ENCODE measurements around the gene MESD.
A peak's percentile ranks its signal among the peaks of the same experiment; 100 is the strongest.

Gene MESD

DNA sequence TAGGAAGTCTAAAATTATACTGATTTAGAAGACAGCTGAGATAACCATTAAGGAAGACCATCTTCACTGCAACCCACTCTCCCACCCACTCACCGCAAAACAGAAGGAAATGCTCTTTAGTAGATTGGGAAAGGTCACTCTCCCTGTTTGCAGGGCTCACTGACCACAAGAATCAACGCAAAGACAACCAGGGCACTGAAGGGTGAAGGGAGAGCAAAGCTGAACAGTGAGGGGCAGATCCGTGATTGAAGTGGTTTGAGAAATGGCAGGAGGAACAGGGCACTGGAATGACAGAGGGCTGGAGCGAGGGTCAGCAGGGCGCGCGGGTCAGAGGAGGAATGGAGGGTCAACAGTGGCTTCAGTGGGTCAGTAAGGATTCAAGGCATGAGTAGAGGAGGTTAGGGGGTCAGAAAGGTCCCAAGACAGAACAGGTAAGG is 520 bp downstream of the MESD start:
- Mint-ChIP-seq H3K4me1 (ENCODE audit: low read depth) (peaks cover 56% of the 10 kb centered on the region), H3K9me3 (no peaks in the 10 kb centered on the region), H3K4me3 (peak overlapping the region; percentile 98), H3K27me3 (ENCODE audit: low read depth) (no peaks in the 10 kb centered on the region), H3K27ac (peak overlapping the region; percentile 94), H3K36me3 (ENCODE audit: low read depth) (peaks cover 12% of the 10 kb centered on the region)

DNA sequence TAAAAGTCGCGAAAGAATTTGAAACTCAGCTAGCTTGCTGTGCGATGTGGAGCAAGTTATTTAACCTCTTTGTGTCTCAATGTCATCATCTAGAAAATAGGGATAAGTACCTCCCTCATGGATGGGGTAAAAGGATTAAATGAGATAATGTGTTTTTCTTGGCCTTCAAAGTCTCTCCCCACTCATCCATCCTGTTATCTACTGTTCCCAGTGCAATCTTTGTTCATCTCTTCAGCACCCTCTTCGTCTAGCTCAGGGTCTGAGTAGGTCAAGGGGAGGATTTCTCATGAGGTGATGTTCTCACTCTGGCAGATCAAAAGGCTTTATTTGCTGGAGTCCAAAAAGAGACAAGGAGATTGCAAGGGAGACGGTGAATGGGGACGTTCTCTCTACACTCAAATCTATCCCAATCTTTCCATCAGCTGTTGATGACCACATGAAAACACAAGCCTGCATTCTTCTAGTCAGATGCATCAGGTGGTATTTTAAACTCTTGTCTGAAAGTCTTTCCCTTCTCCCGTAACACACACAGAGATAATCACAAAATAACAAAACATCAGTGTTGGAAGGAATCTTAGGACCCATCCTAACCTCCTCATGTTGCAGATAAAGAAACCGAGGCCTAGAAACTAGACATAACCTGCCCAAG is 1.3 kb downstream of the MESD start:
- Mint-ChIP-seq H3K27ac (peak overlapping the region; percentile 94), H3K36me3 (ENCODE audit: low read depth) (peaks cover 13% of the 10 kb centered on the region), H3K27me3 (ENCODE audit: low read depth) (no peaks in the 10 kb centered on the region), H3K4me1 (ENCODE audit: low read depth) (peaks cover 59% of the 10 kb centered on the region), H3K4me3 (peak overlapping the region; percentile 98), H3K9me3 (no peaks in the 10 kb centered on the region)

DNA sequence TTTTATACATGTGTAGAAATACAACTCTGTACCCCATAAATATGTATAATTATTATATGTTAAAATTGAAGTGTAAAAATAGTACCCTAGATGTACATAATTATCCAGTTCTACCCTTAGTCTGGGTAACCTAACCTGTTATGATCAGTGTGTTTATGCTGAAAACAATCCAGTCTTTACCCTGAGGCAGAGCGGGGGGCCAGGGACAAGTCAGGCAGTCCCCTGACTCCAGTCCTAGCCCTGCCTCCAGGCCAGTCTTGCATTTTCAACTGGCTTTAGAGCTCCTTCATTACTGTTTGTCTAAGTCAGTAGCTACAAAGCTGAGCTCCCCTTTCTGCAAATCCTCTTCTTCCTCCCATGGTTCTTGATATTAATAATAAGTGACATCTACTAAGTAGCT is 3.1 kb downstream of the MESD start:
- Mint-ChIP-seq H3K4me3 (no peak overlapping the region), H3K9me3 (no peaks in the 10 kb centered on the region), H3K4me1 (ENCODE audit: low read depth) (peaks cover 56% of the 10 kb centered on the region), H3K36me3 (ENCODE audit: low read depth) (peaks cover 20% of the 10 kb centered on the region), H3K27ac (no peak overlapping the region), H3K27me3 (ENCODE audit: low read depth) (no peaks in the 10 kb centered on the region)

DNA sequence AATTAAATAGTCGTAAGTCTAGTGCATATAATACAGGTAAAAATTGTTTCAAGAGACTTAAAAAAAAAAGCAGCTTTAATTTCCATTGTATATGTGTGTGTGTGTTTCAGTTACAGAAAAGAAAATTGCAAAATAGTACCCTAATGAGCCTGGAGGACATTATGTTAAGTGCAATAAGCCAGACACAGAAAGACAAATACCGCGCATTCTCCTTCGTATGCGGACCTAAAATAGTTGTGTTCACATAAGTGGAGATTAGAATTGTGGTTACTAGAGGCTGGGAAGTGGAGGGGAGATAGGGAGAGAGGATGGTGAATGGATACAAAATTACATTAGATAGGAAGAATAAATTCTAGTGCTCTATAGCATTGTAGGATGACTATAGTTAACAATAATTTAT is 3.6 kb downstream of the MESD start:
- H3K4me3 Mint-ChIP-seq, result no peak overlapping the region
- no peaks in the 10 kb centered on the region for H3K27me3 Mint-ChIP-seq (ENCODE audit: low read depth)
- peaks cover 51% of the 10 kb centered on the region for H3K4me1 Mint-ChIP-seq (ENCODE audit: low read depth)
- H3K36me3 Mint-ChIP-seq (ENCODE audit: low read depth), result peaks cover 20% of the 10 kb centered on the region
- no peak overlapping the region for H3K27ac Mint-ChIP-seq
- H3K9me3 Mint-ChIP-seq, result no peaks in the 10 kb centered on the region

DNA sequence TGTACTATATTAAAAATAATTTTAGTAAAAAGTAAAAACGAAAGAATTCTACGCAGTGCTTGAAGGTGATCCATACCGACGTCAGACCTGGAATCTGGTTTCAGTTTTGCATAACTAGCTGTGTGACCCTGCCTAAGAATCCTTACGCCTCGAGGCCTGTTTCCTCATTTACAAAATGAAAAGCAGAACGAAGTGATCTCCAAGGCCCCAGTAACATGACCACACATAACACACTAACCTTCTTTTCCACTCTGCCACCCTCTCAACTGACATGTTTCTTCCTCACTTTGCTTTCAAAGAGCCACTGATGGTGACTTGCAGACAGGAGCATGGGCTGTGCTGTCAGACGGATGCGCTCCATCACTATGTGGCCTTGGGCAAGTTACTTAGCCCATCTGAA is 4.8 kb downstream of the MESD start:
- peaks cover 45% of the 10 kb centered on the region for H3K4me1 Mint-ChIP-seq (ENCODE audit: low read depth)
- H3K36me3 Mint-ChIP-seq (ENCODE audit: low read depth), result peaks cover 25% of the 10 kb centered on the region
- H3K27ac Mint-ChIP-seq, result peak overlapping the region; percentile 34
- no peak overlapping the region for H3K4me3 Mint-ChIP-seq
- no peaks in the 10 kb centered on the region for H3K9me3 Mint-ChIP-seq
- no peaks in the 10 kb centered on the region for H3K27me3 Mint-ChIP-seq (ENCODE audit: low read depth)

DNA sequence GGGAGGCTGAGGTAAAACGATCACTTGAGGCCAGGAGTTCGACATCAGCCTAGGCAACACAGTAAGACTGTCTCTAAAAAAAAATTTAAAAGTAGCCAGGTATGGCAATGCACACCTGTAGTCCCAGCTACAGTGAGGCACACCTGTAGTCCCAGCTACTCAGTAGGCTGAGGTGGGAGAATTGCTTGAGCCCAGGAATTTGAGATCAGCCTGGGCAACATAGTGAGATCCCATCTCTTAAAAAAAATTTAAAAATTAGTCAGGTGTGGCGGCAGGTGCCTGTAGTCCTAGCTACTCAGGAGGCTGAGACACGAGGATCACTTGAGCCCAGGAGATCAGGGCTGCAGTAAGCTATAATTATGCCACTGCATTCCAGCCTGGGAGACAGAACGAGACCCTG is 6.8 kb downstream of the MESD start:
- peaks cover 32% of the 10 kb centered on the region for H3K36me3 Mint-ChIP-seq (ENCODE audit: low read depth)
- no peaks in the 10 kb centered on the region for H3K9me3 Mint-ChIP-seq
- no peak overlapping the region for H3K27ac Mint-ChIP-seq
- peaks cover 42% of the 10 kb centered on the region for H3K4me1 Mint-ChIP-seq (ENCODE audit: low read depth)
- H3K4me3 Mint-ChIP-seq, result no peak overlapping the region
- H3K27me3 Mint-ChIP-seq (ENCODE audit: low read depth), result no peaks in the 10 kb centered on the region

DNA sequence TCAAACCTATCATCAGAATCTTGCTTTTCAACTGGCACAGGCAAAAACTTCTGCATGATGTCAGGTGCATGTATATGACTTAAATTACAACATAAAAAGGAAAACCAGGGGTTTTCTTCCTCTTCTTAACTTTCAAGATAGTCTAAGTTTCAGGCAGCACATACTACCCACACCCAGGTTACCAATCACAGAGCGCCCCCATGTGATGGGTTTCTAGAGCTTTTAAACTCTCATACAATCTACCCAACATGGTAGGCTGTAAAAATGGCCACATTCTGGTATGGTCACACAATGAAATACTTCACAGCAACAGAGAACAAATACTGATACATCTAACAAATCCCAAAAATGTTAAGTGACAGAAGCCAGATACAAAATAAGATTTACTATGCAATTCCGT is 7.4 kb downstream of the MESD start:
- peak overlapping the region; percentile 56 for H3K27ac Mint-ChIP-seq
- H3K9me3 Mint-ChIP-seq, result no peaks in the 10 kb centered on the region
- no peak overlapping the region for H3K4me3 Mint-ChIP-seq
- H3K4me1 Mint-ChIP-seq (ENCODE audit: low read depth), result peaks cover 46% of the 10 kb centered on the region
- no peaks in the 10 kb centered on the region for H3K27me3 Mint-ChIP-seq (ENCODE audit: low read depth)
- peaks cover 32% of the 10 kb centered on the region for H3K36me3 Mint-ChIP-seq (ENCODE audit: low read depth)

DNA sequence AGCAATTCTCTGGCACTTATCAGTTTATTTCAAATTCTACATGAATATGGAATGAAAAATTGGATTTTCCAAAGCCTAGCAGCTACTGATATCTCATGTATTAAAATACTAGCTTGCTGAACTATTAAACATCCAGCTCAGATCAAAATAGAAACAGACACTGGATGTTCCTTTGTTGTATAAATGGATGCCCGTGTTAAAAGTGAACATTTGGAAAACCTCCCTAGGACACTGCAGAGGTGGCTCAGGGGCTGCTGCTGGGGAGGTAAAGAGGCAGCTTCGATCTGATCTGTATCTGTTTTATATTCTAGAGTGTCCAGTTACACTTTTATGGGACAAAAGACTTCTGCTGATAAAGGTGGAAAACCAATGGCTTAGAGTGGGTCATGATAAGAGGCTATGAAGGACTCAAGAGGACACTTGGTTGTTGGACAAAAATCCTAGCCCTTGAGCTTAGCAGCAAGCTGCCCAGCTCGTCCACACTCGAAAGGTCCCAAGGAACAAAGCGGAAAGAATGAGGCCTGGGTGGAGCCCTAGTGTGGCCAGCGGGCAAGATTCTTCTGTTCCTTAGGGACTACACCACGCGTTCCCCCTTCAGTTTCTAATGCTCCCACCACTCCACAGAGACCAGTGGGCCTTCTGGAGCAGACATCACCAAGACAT is 9.9 kb downstream of the MESD start:
- Mint-ChIP-seq H3K27ac (no peak overlapping the region), H3K36me3 (ENCODE audit: low read depth) (peaks cover 40% of the 10 kb centered on the region), H3K27me3 (ENCODE audit: low read depth) (no peaks in the 10 kb centered on the region), H3K4me3 (no peak overlapping the region), H3K4me1 (ENCODE audit: low read depth) (peaks cover 41% of the 10 kb centered on the region), H3K9me3 (no peaks in the 10 kb centered on the region)

DNA sequence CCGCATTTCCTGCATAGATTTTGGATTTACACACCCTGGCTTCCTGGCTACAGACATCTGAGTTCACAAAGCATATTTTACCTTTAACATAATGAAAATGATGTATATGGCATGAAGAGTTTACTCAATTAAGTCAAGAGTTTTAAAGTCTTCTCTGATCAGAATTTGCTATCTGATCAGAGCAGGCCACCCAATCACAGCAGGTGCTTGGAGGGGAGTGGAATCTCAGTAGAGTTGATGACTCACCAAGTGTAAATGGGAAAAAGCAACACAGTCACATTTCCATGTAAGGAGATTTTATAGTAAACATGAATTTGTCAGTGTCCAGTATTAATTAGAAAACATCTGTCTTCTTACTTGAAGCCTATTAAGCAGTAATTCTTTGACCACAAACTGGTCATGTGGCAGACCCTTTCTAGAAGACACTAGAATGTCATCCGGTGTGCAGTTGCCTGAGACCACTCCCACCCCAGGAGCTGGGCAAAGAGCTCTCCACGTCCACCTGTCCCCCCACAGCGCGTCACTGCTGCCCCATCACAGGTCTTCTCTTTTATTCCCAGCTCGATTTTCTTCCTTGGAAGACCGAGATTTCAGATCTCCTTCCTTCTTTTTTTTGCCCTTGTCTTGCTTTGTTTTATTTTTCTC is 10.8 kb downstream of the MESD start:
- H3K27me3 Mint-ChIP-seq (ENCODE audit: low read depth), result no peaks in the 10 kb centered on the region
- H3K27ac Mint-ChIP-seq, result no peak overlapping the region
- no peak overlapping the region for H3K4me3 Mint-ChIP-seq
- peaks cover 39% of the 10 kb centered on the region for H3K36me3 Mint-ChIP-seq (ENCODE audit: low read depth)
- peaks cover 35% of the 10 kb centered on the region for H3K4me1 Mint-ChIP-seq (ENCODE audit: low read depth)
- H3K9me3 Mint-ChIP-seq, result no peaks in the 10 kb centered on the region

DNA sequence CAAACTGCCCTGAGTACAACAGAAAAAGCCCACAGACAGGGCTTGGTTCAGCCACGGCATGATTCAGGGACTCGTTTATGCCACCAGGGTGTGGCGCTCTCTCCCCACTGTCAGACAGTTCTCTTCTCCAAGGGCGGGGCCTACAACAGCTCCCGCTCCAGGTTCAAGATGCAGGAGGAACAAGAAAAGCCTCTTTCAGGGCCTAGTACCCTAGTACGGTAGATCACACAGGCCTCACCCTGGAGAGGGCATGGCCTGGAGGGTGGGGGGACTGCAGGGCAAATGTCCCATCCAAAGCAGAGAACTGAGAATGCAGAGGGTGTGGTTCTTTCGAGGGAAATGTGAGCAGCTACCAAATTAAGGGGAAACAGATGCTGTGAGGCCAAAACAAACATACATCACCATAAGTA is 12.0 kb downstream of the MESD start:
- Mint-ChIP-seq H3K27me3 (ENCODE audit: low read depth) (no peaks in the 10 kb centered on the region), H3K27ac (no peak overlapping the region), H3K36me3 (ENCODE audit: low read depth) (peaks cover 39% of the 10 kb centered on the region), H3K9me3 (no peaks in the 10 kb centered on the region), H3K4me3 (no peak overlapping the region), H3K4me1 (ENCODE audit: low read depth) (peaks cover 31% of the 10 kb centered on the region)

DNA sequence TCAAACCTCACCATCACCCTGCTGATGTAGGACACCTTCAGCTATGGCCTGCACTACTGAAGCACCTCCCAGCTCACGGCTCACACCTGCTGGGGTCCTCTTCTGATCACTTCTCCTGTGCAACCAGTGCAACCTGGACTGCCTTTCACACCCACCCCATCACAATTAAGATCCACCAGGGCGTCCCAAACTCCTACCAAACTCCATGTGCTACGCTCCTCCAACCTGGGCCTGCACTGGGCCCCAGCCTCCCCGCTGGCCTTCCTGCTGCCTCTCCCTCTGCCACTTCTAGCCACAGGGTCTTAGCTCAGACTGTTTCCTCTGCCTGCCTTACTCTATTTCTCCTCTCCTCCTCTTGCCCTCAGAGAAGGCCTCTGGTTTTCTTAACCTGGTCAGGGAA is 12.8 kb downstream of the MESD start:
- Mint-ChIP-seq H3K4me1 (ENCODE audit: low read depth) (peaks cover 27% of the 10 kb centered on the region), H3K9me3 (no peaks in the 10 kb centered on the region), H3K27me3 (ENCODE audit: low read depth) (no peaks in the 10 kb centered on the region), H3K4me3 (no peak overlapping the region), H3K36me3 (ENCODE audit: low read depth) (peaks cover 33% of the 10 kb centered on the region), H3K27ac (peak overlapping the region; percentile 16)

DNA sequence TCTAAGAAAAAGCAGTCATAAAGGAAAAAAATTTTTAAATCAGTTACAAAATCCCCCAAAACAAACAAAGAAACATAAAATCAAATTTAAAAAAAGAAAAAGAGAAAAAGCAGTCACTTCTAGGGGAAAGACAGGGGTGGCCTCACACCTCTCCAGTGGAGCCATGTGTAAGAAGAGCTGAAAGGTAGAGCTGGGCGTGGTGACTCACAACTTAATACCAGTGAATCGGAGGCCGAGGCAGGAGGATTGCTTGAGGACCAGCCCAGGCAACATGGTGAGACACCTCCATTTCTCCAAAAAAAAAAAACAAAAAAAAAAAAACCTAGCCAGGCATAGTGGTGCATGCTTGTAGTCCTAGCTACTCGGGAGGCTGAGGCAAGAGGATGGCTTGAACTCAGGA is 14.7 kb downstream of the MESD start:
- Mint-ChIP-seq H3K4me1 (ENCODE audit: low read depth) (peaks cover 30% of the 10 kb centered on the region), H3K9me3 (no peaks in the 10 kb centered on the region), H3K4me3 (no peak overlapping the region), H3K27me3 (ENCODE audit: low read depth) (no peaks in the 10 kb centered on the region), H3K36me3 (ENCODE audit: low read depth) (peaks cover 27% of the 10 kb centered on the region), H3K27ac (no peak overlapping the region)

DNA sequence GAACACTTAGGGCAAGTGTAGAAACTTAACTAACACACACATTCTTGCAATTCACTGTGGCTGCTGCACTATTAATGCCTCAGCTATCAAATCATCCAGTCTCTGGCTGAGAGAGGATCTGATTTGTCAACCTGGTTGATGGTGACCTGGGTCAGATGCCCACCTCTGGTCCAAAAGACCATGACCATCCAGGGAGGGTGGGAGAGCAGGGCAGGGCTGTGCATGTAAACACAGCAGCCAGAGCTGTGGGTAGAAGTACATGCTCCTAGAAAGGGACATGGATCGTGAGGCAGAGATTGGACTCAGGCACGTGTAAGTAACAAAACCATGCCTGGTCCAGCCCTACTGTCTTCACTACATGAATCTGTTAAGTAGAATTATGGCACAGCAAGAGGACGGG is 17.3 kb downstream of the MESD start:
- H3K4me1 Mint-ChIP-seq (ENCODE audit: low read depth), result peaks cover 18% of the 10 kb centered on the region
- H3K27ac Mint-ChIP-seq, result no peak overlapping the region
- no peak overlapping the region for H3K4me3 Mint-ChIP-seq
- H3K36me3 Mint-ChIP-seq (ENCODE audit: low read depth), result peaks cover 11% of the 10 kb centered on the region
- H3K27me3 Mint-ChIP-seq (ENCODE audit: low read depth), result no peaks in the 10 kb centered on the region
- no peaks in the 10 kb centered on the region for H3K9me3 Mint-ChIP-seq

DNA sequence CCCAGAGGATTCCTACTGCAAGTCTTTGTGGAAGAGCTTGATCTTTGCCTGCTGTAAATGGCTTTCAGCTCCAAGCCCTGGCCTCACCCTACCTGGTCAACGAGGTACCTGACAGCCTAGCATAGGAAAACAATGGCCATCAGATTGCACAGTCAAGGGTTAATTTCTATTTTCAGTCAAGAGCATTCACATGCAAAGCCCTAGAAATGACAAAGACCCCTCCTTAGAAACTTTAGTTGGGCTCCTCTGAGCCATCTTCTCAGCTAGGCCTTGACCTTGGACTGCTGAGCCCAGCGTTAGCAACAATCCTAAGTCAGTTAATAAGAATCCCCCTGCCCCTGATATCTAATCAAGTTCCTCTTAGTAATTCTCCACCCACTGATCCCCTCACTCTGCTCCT is 18.5 kb downstream of the MESD start:
- H3K36me3 Mint-ChIP-seq (ENCODE audit: low read depth), result peaks cover 10% of the 10 kb centered on the region
- H3K27me3 Mint-ChIP-seq (ENCODE audit: low read depth), result no peaks in the 10 kb centered on the region
- H3K9me3 Mint-ChIP-seq, result no peaks in the 10 kb centered on the region
- H3K4me3 Mint-ChIP-seq, result no peak overlapping the region
- H3K27ac Mint-ChIP-seq, result no peak overlapping the region
- peaks cover 11% of the 10 kb centered on the region for H3K4me1 Mint-ChIP-seq (ENCODE audit: low read depth)

DNA sequence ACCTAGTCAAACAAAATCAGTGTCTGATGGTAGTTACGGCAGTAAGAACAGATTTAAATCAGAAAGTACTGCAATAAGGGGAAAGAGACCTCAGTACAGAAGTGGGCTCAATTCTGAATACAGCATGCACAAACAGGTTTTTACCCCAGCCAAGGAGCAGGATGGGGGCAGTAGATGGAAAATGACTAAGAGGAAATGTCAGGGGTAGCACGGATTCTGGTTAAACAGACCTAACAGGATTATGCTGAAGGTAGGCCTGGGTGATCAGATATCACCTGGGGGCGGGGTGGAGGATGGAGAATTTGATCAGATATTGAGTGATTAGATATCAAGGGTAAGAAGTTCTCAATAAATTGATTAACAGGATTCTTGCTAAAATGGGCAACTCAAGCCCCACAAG is 19.0 kb downstream of the MESD start:
- Mint-ChIP-seq H3K36me3 (ENCODE audit: low read depth) (peaks cover 11% of the 10 kb centered on the region), H3K4me3 (no peak overlapping the region), H3K4me1 (ENCODE audit: low read depth) (peaks cover 11% of the 10 kb centered on the region), H3K9me3 (no peaks in the 10 kb centered on the region), H3K27me3 (ENCODE audit: low read depth) (no peaks in the 10 kb centered on the region), H3K27ac (no peak overlapping the region)

Data from T-helper 1 cell treated with Interleukin-12 subunit alpha and Interleukin-12 subunit beta and Interleukin-4 antibody, amounts not matched to agents 30 μg/mL and 1 μg/mL, for 36 hours (primary cell).